Fibroblast of lung (primary cell): ENCODE measurements around the gene BCKDHB. TPM values are rescaled to one million over a fixed set of nuclear protein-coding genes. Genes with fewer than 3 reads are reported as not detected.

ENCODE experiments used
- DNase-seq, 2 donors: peaks; one replicate each; pipeline versions ENCODE4 v3.0.0 to v3.0.0-alpha.2; 2010; ENCODE audit warnings: low read depth in 2 of 2
- H2AFZ ChIP-seq: 2 replicates; pipeline ENCODE4 v1.5.1; 2012; ENCODE audit warnings: low read length, control low read depth, inconsistent platforms
- H3K27ac ChIP-seq: 2 replicates; pipeline ENCODE4 v1.5.1; 2011; ENCODE audit warnings: low read length, control low read depth; ENCODE audit not compliant: insufficient read depth
- H3K27me3 ChIP-seq: 2 replicates; pipeline ENCODE4 v1.5.1; 2011; ENCODE audit warnings: mild to moderate bottlenecking, low read length; ENCODE audit not compliant: control insufficient read depth, insufficient read depth
- H3K36me3 ChIP-seq: 2 replicates; pipeline ENCODE4 v1.5.1; 2011; ENCODE audit warnings: low read length; ENCODE audit not compliant: control insufficient read depth, insufficient read depth
- H3K4me1 ChIP-seq: 2 replicates; pipeline ENCODE4 v1.5.1; 2011; ENCODE audit warnings: low read length; ENCODE audit not compliant: control insufficient read depth, insufficient read depth; ENCODE audit errors: extremely low read depth
- H3K4me2 ChIP-seq: 2 replicates; pipeline ENCODE4 v1.5.1; 2011; ENCODE audit warnings: low read length, control low read depth; ENCODE audit not compliant: insufficient read depth; ENCODE audit errors: extremely low read depth
- H3K4me3 ChIP-seq, 4 experiments: fragments of 200-600 bp in 1 of 4; sonication (generic) in 1 of 4; replicated peaks in 1 of 4; 2 replicates each; pipeline ENCODE4 v1.5.1; 2011 to 2016; ENCODE audit warnings: low read length in 4 of 4, low read depth in 3 of 4, mild to moderate bottlenecking in 3 of 4, control low read depth in 2 of 4, inconsistent platforms in 1 of 4, mixed read lengths in 1 of 4; ENCODE audit not compliant: insufficient read depth in 1 of 4; ENCODE audit errors: control extremely low read depth in 1 of 4
- H3K79me2 ChIP-seq: 2 replicates; pipeline ENCODE4 v1.5.1; 2012; ENCODE audit warnings: mild to moderate bottlenecking, low read length, inconsistent platforms; ENCODE audit not compliant: control insufficient read depth, insufficient read depth
- H3K9ac ChIP-seq: 2 replicates; pipeline ENCODE4 v1.5.1; 2011; ENCODE audit warnings: mild to moderate bottlenecking, low read length, control low read depth; ENCODE audit not compliant: insufficient read depth
- H3K9me3 ChIP-seq: 2 replicates; pipeline ENCODE4 v1.5.1; 2012; ENCODE audit warnings: low read depth, low read length; ENCODE audit not compliant: control insufficient read depth, insufficient read depth
- H4K20me1 ChIP-seq: 2 replicates; pipeline ENCODE4 v1.5.1; 2011; ENCODE audit warnings: low read length; ENCODE audit not compliant: control insufficient read depth, insufficient read depth; ENCODE audit errors: extremely low read depth
- CTCF ChIP-seq, 2 donors: IDR thresholded peaks in 1 of 2; conservative IDR thresholded peaks in 1 of 2; 1 replicate in 1 of 2; 2 replicates in 1 of 2; pipeline ENCODE4 v1.5.1; 2011 to 2012; ENCODE audit warnings: low read length in 2 of 2, control low read depth in 1 of 2, inconsistent platforms in 1 of 2, low read depth in 1 of 2, mild to moderate bottlenecking in 1 of 2
- EZH2 ChIP-seq: IDR thresholded peaks from 2 replicates; pipeline ENCODE4 v1.5.1; 2012; ENCODE audit warnings: low read length, control low read depth, mild to moderate bottlenecking; ENCODE audit errors: missing control alignments
- polyA plus RNA-seq, 2 donors: library from polyadenylated mRNA; depleted of rRNA in 1 of 2; stranded (reverse) in 1 of 2; unstranded in 1 of 2; fragments of >200 nt; gene quantifications; 2 replicates each; pipeline ENCODE4 v1.2.1, GENCODE V29; 2011 to 2012; ENCODE audit warnings: missing spikeins in 1 of 2
- total RNA-seq: library from RNA; depleted of rRNA; stranded (reverse); fragments of >200 nt; gene quantifications from 2 replicates; pipeline ENCODE4 v1.2.1, GENCODE V29; 2014

Gene BCKDHB
- total and polyA plus RNA-seq, 2 donors (not counting 1 experiment from before 2014, with no cell fraction given), result 8.3 to 16.2 TPM

- Histone ChIP-seq H3K36me3 (no peaks in the 10 kb centered on the region), H3K27ac (no peak overlapping the region), H3K4me1 (no peaks in the 10 kb centered on the region), H3K27me3 (no peaks in the 10 kb centered on the region), H3K4me2 (no peak overlapping the region), H3K9ac (no peak overlapping the region), H4K20me1 (no peaks in the 10 kb centered on the region), H3K4me3 (no peak overlapping the region), H2AFZ (no peak overlapping the region), H3K9me3 (no peaks in the 10 kb centered on the region), H3K79me2 (no peaks in the 10 kb centered on the region)
- TF ChIP-seq EZH2, result no peak
- no peak for DNase-seq
These were observed 152.6 kb downstream of the BCKDHB start for GRCh38 chr6:80259118-80259517.

- Histone ChIP-seq H3K27ac (no peak overlapping the region), H2AFZ (no peak overlapping the region), H3K27me3 (no peaks in the 10 kb centered on the region), H3K4me1 (no peaks in the 10 kb centered on the region), H3K4me3 (no peak overlapping the region), H3K4me2 (no peak overlapping the region), H3K36me3 (peaks cover 2% of the 10 kb centered on the region), H3K9ac (no peak overlapping the region), H3K79me2 (no peaks in the 10 kb centered on the region), H3K9me3 (no peaks in the 10 kb centered on the region), H4K20me1 (no peaks in the 10 kb centered on the region)
- no peak for DNase-seq
- TF ChIP-seq EZH2 (no peak), CTCF (conservative IDR thresholded peaks at IDR 0.05 in 1 of 2, IDR thresholded peaks at IDR 0.05 in 1 of 2; ENCODE audit: low read depth in 1 of 2, low read length in 2 of 2) (no peak)
These were observed 157.1 kb downstream of the BCKDHB start for GRCh38 chr6:80263585-80263984.

- H2AFZ ChIP-seq, result no peak overlapping the region
- TF ChIP-seq CTCF (conservative IDR thresholded peaks at IDR 0.05 in 1 of 2, IDR thresholded peaks at IDR 0.05 in 1 of 2; ENCODE audit: low read depth in 1 of 2, low read length in 2 of 2) (no peak), EZH2 (no peak)
- no peak overlapping the region for H3K4me3 ChIP-seq
- H3K4me1 ChIP-seq, result no peaks in the 10 kb centered on the region
- no peak overlapping the region for H3K4me2 ChIP-seq
- DNase-seq, result peak in 1 of 2 donors; percentile 19
- no peak overlapping the region for H3K27ac ChIP-seq
- no peaks in the 10 kb centered on the region for H4K20me1 ChIP-seq
- H3K9ac ChIP-seq, result no peak overlapping the region
- no peaks in the 10 kb centered on the region for H3K79me2 ChIP-seq
- H3K27me3 ChIP-seq, result no peaks in the 10 kb centered on the region
- H3K36me3 ChIP-seq, result peaks cover 2% of the 10 kb centered on the region
- no peaks in the 10 kb centered on the region for H3K9me3 ChIP-seq
These were observed 162.6 kb downstream of the BCKDHB start for GRCh38 chr6:80268865-80269730.
